ENCODE data around the gene MCCC1.
A peak's percentile ranks its signal among the peaks of the same experiment; 100 is the strongest.
"Not testable (repeated sequence)": the region's sequence is repeated elsewhere in the genome, so short reads cannot be mapped to it uniquely, and the experiment has no call there.

Gene MCCC1

GRCh38 chr3:183099026-183099837 is at the start of gene MCCC1:
TSS of gene MCCC1 (minus strand) at chr3:183099496. CDS start at chr3:183099440, 56 bp downstream.
- peak; percentile 99 for DNase-seq

GRCh38 chr3:183148056-183148455 is 48.8 kb upstream of the MCCC1 start:
- no peak for DNase-seq

GRCh38 chr3:183144363-183144762 is 45.1 kb upstream of the MCCC1 start:
- no peak for DNase-seq

- no peak for DNase-seq
Observed at GRCh38 chr3:183142199-183142598, 42.9 kb upstream of the MCCC1 start.

DNA sequence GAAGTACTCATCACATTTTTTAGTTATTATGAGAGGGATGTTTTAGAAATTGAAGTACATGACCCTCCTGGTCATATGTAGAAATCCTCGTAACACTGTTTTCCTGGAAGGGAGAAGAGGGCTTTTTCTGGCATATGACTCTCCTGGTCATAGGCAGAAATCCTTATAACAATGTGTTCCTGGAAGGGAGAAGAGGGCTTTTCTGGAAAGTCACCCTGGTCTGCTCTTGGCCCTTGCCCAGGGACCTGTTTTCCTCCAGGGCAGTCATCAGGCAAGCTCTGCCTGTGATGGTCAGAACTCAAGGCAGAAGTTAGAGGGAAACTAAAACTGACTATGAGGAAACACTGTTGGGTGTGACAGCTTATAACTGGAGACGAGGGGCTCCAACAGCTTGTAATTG is 35.5 kb upstream of the MCCC1 start:
- DNase-seq: no peak

DNA sequence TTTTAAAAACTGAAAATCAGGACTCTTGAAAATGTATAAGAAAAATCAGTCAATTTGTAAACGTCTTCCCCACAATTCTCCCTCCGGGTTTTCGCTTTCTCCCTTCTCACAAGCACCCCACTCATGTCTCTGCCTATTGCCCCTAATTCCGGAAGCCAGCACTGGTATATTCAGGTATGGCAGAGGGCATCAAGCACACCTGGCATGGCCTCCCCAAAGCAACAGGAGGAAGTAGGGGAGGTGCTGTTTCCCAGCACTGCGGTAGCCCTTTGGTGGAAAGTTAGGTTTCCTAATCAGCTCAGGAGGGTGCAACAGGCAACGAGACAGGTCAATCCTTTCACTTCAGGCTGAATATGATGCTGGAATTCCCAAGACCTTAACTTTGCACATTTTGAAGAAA is 33.1 kb upstream of the MCCC1 start:
- DNase-seq: no peak

DNA sequence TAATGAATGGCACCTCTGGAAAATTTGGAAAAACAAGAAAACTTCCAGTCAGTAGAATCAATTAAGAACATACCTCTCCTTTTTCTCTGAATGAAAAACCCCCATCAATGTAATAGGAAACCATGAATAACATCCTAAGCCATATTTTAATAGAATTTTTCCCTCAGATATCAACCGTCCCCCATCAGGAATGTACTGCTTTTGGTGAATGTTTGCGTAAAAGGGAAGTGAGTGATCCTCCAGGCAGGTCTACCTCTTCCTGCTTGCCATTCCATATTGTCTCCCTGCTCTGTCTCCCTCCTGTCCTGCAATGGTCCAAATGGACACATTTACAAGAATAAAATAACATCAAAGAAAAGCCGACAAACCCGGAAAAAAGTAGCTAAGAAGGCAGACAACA is 32.4 kb upstream of the MCCC1 start:
- DNase-seq: no peak

- no peak for DNase-seq
Observed at GRCh38 chr3:183131186-183131725, 32.0 kb upstream of the MCCC1 start.

GRCh38 chr3:183129243-183129642 is 29.9 kb upstream of the MCCC1 start:
- no peak for DNase-seq

DNA sequence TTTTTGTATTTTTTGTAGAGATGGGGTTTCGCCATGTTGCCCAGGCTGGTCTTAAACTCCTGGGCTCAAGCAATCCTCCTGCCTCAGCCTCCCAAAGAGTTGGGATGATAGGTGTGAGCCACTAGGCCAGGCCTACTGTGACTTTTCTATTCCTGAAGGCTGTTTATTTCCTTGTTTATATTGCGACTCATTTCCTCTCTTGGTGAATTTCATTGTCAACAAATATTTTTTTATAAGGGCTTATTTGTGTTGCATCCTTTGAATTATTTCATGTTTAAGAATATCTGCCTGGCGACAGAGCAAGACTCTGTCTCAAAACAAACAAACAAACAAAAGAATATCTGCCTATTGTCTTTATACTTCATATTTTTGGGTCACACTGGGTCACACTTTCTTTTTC is 29.4 kb upstream of the MCCC1 start:
- DNase-seq: no peak

GRCh38 chr3:183123891-183124290 is 24.6 kb upstream of the MCCC1 start:
- DNase-seq: no peak

DNA sequence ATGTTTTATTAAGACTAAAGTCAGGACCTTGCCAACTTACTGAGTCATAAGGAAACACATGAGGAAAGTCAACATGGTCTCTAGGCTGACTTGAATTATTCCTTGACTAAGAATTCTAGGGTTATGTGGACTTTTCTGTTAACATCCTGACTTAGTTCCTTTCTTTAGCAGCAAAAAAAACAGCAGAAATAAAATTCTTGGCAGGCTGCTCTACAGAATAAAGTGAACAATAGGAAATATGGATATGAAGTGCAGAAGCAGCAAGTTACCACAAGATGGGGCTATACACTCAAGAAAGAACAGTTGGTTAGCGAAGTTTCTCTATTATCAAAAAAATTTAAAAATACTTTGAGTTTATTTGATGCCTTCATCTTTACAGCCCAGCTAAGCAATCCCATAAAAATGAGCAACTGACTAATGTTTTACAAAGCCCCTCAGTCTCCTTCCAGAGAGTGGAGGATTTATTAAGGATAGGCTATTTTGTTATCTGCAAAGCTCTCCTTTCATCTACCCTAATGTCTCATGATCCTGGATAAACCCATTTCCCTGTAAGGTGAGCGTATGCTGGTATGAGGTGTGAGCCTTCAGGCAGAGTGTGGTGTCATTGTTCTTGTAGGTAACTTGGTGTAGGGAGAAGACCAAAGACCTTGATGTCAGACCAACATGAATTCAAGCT is 23.1 kb upstream of the MCCC1 start:
- DNase-seq: peak; percentile 75

GRCh38 chr3:183120538-183121215 is 21.4 kb upstream of the MCCC1 start:
- no peak for DNase-seq

GRCh38 chr3:183117056-183117455 is 17.8 kb upstream of the MCCC1 start:
- no peak for DNase-seq

GRCh38 chr3:183116025-183116614 is 16.8 kb upstream of the MCCC1 start:
- DNase-seq: peak; percentile 95

- peak; percentile 41 for DNase-seq
Observed at GRCh38 chr3:183114384-183115178, 15.3 kb upstream of the MCCC1 start.

DNA sequence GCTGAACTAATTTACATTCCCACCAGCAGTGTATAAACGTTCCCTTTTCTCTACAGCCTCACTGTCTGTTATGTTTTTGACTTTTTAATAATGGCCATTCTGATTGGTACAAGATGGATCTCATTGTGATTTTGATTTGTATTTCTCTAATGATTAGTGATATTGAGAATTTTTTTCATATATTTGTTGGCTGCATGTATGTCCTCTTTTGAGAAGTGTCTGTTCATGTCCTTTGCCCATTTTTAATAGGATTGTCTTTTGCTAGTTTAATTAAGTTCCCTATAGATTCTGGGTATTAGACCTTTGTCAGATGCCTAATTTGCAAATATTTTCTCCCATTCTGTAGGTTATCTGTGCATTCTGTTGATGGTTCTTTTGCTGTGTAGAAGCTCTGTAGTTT is 10.6 kb upstream of the MCCC1 start:
- not testable (repeated sequence) for DNase-seq

GRCh38 chr3:183108470-183108869 is 9.2 kb upstream of the MCCC1 start:
- DNase-seq: no peak

DNA sequence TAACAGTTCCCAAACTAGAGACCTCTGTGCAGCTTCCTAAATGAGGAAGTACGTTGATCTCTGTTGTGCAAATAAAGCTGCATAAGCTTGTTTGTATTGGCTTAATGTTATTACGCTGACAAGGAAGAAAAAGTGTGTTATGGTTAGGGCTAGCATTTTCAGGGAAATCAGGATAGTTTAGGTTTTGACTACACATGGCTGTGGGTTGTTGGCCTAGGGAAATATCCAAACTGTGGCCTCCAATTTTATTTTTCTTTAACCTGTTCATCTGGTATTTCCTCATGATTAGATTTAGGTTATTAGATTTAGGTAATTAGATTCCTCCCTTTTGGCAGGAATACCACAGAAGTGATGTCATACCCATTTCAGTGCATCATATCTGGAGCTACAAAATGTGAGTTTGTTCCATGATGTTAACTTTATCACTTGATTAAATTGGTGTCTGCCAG is 8.7 kb upstream of the MCCC1 start:
- peak; percentile 64 for DNase-seq

DNA sequence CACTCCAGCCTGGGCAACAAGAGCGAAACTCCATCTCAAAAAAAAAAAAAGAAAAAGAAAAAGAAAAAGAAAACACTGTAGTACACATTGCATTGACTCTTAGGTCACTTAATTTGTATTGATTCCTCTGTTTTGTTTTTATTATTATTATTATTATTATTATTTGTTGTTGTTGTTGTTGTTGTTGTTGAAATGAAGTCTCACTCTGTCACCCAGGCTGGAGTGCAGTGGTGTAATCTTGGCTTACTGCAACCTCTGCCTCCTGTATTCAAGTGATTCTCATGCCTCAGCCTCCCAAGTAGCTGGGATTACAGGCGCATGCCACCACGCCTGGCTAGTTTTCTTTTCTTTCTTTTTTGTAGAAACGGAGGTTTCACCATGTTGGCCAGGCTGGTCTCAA is 8.1 kb upstream of the MCCC1 start:
- DNase-seq: not testable (repeated sequence)

DNA sequence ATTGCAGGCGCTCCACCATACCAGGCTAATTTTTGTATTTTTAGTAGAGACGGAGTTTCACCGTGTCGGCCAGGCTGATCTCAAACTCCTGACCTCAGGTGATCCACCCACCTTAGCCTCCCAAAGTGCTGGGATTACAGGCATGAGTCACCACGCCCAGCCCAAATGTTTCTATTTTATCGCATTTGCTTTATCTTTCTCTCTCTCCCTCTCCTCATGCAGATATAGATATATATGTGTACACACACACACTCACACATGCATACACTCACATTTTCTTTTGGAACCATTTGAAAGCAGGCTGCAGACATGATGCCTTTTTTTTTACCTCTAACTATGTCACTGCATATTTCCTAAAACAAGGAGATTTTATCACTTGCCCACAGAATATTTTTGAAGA is 7.3 kb upstream of the MCCC1 start:
- no peak for DNase-seq

- not testable (repeated sequence) for DNase-seq
Observed at GRCh38 chr3:183103950-183104349, 4.7 kb upstream of the MCCC1 start.

All from eye (tissue), 1 donor.